PC-3 (cell line): ENCODE measurements around the gene RASL11B.

Experiments
- EZH2 ChIP-seq: fragments of 300-600 bp; sonication (generic); IDR thresholded peaks from one replicate; pipeline ENCODE4 v1.6.1; 2017; ENCODE audit warnings: antibody characterized with exemption, mild to moderate bottlenecking, low read length; ENCODE audit not compliant: unreplicated experiment
- TF ChIP-seq, protein P1 (sequence below): fragments of 300-600 bp; sonication (generic); conservative IDR thresholded peaks from 2 replicates; pipeline ENCODE4 v1.5.1; 2017; ENCODE audit warnings: antibody characterized with exemption, low read depth, mild to moderate bottlenecking, low read length

DNA sequence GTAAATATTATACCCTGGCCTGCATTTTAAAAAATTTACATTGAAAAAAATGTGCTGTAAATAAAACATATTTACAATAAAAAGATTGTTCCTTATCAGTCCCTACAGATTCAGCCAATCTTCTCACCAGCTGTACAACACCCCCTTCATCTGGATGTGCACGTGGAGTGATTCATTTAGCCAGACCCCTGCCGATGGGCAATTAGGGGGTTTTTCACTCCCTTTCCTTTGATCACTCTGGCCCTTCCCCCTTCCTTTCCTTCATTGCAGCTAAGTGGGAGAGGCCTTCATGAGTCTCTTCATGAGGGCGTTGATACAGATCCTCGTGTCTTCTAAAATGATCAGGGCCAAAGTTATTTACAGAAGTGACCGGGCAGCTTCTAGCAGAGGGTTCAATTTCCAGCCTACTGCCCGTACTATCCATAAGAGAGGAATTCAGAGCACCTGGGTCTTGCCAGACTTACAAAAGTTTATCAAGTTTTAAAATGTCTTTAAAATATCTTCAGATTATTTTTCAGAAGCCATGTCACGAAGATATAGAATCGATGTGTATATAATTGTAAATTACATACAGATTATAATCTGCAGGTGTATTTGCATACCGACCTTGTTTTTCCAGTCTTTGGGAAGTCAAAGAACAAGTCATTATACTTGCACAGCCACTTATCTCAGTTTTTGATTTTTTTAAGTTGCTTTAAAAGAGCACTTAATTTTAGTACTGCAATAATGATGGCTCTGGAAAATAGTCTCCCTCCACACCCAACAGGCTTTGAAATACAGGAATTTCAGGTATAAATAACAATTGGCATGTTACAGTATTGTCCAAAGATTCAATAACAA lies 21.4 kb upstream of the RASL11B start:
- TF ChIP-seq, protein P1, sequence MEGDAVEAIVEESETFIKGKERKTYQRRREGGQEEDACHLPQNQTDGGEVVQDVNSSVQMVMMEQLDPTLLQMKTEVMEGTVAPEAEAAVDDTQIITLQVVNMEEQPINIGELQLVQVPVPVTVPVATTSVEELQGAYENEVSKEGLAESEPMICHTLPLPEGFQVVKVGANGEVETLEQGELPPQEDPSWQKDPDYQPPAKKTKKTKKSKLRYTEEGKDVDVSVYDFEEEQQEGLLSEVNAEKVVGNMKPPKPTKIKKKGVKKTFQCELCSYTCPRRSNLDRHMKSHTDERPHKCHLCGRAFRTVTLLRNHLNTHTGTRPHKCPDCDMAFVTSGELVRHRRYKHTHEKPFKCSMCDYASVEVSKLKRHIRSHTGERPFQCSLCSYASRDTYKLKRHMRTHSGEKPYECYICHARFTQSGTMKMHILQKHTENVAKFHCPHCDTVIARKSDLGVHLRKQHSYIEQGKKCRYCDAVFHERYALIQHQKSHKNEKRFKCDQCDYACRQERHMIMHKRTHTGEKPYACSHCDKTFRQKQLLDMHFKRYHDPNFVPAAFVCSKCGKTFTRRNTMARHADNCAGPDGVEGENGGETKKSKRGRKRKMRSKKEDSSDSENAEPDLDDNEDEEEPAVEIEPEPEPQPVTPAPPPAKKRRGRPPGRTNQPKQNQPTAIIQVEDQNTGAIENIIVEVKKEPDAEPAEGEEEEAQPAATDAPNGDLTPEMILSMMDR, result no peak
- TF ChIP-seq EZH2, result no peak
